CD4-positive, alpha-beta T cell treated with Interleukin-6 at 100 ng/mL for 8 hours (primary cell): ENCODE results near the gene HTR1A.

Source experiments
- DNase-seq: peaks from one replicate; pipeline ENCODE4 v3.0.0-alpha.2; 2020; ENCODE audit warnings: mixed read lengths, low spot score

The HTR1A gene

GRCh38 chr5:63962279-63962678, at the start of gene HTR1A:
TSS of gene HTR1A (minus strand) at chr5:63962445. CDS start at chr5:63961719, 726 bp downstream.
- no peak for DNase-seq

GRCh38 chr5:64003966-64004365, 41.7 kb upstream of the HTR1A start:
- no peak for DNase-seq

GRCh38 chr5:64000096-64000495, 37.9 kb upstream of the HTR1A start:
- no peak for DNase-seq

DNA sequence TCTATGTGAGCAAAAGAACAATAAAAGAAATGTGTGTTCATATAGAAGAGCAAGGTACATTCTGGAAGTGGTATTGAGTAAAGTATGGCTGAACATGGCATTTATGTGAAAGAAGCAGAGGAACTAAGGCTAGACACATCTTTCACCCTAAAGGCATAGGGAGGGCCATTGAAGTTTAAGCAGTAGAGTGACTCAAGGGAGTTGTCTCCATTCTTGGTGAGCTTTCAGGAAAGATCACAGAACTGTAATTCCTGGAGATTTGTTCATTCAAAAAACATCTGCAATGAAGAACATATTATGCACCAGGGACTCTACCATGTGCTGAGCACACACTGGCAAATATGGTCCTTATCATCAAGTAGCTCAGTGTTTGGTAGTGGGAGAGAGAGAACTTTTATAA, 24.8 kb upstream of the HTR1A start:
- no peak for DNase-seq

- no peak for DNase-seq
Observed at GRCh38 chr5:63981864-63982263, 19.6 kb upstream of the HTR1A start.

DNA sequence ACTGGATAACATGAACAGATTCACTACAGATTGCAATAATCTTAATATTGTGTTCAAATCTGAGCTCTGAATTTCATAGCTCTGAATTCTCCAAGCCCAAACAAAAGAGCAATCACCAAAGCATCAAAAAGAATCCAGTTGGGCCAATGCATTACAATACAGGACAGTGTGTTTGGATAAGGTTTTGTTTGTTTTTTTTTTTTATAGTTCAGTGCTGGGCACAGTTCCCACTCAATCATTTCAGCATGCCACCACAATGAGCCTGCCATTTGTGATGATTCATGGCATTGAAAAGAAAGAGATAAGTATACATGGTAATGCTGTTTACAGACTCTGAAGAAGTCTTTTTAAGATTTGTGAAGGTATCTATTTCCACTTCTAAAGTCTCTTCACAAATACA, 1.7 kb upstream of the HTR1A start:
- DNase-seq = no peak

GRCh38 chr5:63963080-63963735, 963 bp upstream of the HTR1A start:
- DNase-seq = no peak

- no peak for DNase-seq
Observed at GRCh38 chr5:63961598-63962161, 565 bp downstream of the HTR1A start.

GRCh38 chr5:63961125-63961597, 1.1 kb downstream of the HTR1A start:
- no peak for DNase-seq

DNA sequence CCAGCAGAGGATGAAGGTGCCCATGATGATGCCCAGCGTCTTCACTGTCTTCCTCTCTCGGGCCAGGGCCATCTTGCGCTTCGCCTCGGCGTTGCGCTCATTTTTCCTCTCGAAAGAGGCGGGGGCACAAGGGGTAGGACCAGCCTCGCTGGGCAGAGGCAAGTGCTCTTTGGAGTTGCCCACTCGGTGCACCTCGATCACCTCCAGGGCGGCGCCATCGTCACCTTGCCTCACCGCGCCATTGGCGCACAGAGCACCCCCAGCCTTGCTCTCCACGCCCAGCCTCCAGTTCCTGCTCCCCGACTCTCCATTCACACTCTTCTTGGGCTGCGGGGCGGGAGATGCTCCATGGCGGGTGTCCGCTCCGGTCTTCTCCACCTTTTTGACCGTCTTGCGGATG, 1.6 kb downstream of the HTR1A start:
- DNase-seq = no peak

- DNase-seq = no peak
Observed at GRCh38 chr5:63959177-63959982, 2.9 kb downstream of the HTR1A start.

DNA sequence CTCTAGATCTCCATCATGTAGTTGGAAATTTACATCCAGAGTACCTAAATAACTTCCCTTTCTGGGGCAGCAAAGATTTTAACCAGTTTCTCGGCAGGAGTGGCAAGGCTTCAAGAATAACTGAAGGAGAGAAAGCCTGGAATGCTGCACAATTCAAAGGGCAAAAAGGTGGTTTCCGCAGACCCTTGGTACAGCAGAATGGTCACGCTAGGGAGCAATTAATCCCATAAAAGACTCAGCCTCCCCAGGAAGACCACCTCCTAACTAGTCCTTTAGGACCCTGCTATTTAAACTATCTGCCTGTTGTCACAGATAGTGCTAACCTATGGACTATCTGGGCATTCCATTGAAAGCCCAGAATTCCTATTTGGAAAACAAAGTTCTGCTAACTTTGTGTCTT, 3.6 kb downstream of the HTR1A start:
- DNase-seq = no peak

DNA sequence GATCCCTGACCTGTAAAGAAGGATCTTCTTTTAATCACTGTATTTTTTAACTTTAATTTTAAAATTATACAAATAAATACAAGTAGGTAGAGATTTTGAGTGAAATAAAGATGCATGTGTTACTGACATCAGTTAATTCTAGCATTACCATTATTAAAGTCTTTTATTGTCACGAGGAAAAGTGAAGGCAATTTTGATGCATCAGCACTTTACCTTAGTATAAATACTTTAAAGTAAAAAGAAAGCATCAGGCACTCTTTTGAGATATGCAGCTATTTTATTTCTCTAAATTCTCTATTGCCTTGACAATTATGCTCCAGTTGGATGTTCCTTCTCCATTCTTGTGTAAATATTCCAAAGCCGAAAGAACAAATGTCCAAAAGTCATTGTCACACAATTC, 4.6 kb downstream of the HTR1A start:
- DNase-seq = no peak

GRCh38 chr5:63953217-63953616, 9.0 kb downstream of the HTR1A start:
- DNase-seq = no peak

DNA sequence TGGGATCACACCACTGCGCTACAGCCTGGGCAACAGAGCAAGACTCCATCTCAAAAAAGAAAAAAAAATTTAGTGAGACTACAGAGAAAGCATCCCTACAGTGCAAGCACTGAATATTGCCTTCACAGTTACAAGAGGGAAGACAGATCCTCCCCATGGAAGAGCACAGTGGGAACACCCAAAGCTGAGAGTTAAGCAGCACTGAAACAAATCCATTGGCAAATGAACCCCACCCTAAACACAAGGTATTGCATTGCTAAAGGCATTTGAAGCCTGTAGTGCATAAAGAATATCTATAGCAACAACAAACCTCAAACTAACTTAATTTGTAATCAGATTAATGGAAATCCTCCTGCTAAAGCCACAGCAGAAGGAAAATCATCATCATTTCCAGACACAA, 27.1 kb downstream of the HTR1A start:
- no peak for DNase-seq

GRCh38 chr5:63931836-63932235, 30.4 kb downstream of the HTR1A start:
- no peak for DNase-seq

DNA sequence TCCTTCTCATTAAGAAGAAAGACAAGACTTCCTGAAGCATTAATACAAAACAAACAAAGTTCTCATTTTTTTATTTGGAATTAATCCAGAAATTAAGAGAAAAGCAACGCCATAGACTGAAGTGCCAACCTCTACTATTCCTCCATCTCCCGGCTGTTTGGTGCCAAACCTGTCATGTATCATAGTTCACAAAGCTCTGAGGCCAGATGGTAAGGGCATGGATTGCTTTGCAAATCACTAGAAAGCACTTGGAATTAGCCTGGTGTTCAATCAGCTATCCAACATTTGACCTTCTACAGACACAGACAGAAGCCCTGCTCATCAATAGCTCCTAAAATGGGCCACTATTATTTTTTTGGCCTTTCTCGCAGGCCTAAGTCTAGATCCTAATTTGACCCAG, 33.8 kb downstream of the HTR1A start:
- no peak for DNase-seq

GRCh38 chr5:63923914-63924313, 38.3 kb downstream of the HTR1A start:
- DNase-seq = no peak

DNA sequence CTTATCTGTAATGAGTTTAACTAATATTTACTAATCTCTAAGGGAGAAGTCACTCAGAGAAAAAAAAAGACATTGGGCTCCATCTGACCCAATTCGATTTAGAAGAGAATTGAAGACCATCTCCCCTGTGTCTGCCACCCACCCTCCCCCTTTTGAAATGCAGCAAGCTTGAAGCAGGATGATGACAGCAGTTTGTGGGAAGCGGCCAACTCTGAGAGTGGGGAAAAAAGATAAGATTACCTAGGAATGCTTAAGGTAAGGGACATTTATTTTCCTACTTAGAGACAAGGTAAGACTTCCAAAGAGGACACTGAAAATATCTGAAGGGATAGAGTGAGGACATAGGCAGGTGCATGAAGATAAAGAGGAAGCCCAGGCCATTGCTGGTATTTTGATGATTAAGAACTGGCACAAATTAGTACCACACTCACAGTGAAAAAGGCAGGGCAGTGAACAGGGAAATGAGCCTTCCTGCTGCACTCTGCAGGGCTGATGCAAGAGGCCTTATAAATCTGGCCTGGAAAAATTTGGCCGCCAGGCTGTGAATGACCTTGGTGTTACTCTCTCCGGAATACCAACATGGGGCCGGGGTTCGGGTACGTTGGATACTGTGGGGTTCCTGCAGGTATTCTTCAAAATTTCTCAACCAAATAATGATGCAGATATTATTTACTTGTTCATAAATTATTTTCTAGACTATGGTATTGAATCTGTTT, 42.3 kb downstream of the HTR1A start:
- DNase-seq = no peak

DNA sequence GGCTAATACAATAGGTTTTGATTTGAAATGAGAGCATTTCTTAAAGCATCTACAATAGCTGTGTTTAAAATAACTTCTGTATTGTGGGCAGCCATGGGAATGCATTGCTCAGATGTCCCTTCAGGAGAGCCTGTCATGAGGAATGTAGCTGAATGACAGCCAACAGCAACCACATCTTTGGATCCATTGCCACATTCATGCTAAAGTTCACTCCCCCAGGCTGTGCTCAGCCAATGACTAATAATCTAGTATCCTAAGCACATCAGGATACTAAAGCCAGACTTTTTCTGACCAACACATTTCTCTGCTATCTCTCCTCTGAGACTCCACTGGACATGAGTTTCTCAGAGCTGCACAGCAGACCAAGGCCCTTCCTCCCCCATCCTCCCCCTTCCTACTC, 45.5 kb downstream of the HTR1A start:
- no peak for DNase-seq

GRCh38 chr5:63911871-63912270, 50.4 kb downstream of the HTR1A start:
- no peak for DNase-seq
